ENCODE measurements around the gene PHLDB1.

The PHLDB1 gene

DNA sequence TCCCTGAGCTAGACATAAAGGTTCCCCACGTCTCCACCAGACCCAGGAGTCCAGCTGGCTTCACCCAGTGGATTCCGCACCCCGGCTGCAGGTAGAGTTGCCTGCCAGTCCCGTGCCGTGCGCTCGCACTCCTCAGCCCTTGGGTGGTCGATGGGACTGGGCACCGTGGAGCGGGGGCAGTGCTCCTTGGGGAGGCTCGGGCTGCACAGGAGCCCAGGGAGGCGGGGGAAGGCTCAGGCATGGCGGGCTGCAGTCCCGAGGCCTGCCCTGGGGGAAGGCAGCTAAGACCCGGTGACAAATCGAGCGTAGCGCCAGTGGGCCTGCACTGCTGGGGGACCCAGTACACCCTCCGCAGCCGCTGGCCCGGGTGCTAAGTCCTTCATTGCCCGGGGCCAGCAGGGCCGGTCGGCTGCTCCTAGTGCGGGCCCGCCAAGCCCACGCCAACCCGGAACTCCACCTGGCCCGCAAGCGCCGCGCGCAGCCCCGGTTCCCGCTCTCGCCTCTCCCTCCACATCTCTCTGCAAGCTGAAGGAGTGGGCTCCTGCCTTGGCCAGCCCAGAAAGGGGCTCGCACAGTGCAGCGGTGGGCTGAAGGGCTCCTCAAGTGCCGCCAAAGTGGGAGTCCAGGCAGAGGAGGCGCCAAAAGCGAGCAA, 81.6 kb downstream of the PHLDB1 start:
- DNase-seq (ENCODE audit: low read depth) = no peak

DNA sequence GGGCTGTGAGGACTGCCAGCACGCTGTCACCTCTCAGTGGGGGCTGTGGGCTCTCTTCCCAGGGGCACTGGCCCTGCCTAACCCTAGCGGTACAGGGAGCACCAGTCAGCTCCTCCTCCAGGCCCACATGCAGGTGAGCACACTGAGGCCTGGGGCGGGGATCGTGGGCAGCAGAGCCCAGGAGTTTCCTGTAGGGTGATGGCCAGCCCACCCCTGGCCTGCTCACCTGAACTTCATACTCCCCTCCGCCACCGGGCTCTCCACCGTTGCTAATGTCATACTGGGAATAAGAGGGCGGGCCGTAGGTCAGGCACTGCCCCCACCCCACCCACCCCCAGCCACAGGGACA, 82.1 kb downstream of the PHLDB1 start:
- no peak for DNase-seq (ENCODE audit: low read depth)

DNA sequence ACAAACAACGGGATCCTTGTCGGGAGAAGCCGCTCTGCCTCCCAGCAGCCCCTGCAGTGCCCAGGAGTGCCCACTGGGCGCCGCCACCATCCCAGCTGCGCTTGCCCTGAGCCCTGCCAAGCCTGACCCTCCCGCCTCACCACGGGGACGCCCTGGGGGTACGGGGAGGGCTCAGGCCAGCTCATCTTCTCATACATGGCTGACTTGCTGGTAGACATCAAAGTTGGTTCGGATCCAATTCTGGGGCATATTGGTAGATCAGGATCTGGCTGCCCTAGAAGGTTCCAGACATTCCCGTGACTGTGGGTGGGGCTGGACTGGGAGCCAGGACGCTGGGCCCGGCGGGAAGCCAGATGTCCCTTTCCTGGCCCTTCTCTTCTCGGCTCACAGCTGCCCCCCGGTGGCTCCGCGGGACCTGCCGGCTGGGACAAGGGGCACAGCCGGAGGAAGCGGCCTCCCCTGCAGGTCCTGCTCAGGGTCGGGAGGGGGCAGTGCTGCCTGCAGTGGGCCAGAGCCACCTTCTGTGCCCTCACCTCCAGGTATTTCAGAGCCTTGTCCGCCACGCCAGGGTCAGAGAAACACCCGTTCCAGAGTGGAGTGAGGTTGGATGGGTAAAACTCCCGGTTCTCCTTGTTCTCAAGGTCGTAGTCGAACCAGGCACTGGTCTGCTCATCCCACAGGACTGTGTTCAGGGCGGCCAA, 82.6 kb downstream of the PHLDB1 start:
- DNase-seq (ENCODE audit: low read depth) = peak; percentile 83

DNA sequence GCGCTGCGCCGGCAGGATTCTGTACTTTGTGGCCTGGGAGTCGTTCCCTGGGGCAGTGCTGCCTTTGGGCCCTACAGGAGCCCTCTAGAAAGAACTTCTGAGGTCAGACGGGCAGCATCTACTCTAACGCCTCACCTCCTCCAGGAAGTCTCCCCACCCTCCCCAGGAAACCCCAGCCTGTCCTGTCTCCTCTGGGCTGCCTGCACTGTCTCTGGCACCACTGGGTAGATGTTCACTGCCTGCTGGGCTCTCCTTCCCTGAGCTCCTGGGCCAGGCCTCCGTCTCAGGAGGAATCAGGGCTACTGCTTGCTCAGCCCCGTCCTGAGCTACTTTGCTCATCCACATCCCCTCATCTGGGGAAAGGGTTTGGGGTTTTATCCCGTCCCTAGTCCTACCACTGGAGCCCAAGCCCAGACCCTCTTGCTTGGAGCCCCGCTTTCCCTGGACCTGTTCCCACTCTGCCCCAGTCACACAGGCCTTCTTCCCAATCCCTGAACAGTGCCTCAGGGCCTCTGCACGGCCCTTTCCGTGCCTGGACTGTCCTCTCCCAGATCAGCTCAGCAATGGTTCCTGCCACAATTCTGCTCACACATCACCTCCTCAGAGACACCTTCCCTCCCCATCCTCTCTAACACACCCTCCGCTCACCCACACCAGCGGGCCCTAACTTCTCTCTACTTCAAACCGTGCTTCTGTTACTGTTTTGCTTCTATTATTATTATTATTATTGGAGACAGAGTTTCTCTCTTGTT, 83.3 kb downstream of the PHLDB1 start:
- DNase-seq (ENCODE audit: low read depth) = no peak

DNA sequence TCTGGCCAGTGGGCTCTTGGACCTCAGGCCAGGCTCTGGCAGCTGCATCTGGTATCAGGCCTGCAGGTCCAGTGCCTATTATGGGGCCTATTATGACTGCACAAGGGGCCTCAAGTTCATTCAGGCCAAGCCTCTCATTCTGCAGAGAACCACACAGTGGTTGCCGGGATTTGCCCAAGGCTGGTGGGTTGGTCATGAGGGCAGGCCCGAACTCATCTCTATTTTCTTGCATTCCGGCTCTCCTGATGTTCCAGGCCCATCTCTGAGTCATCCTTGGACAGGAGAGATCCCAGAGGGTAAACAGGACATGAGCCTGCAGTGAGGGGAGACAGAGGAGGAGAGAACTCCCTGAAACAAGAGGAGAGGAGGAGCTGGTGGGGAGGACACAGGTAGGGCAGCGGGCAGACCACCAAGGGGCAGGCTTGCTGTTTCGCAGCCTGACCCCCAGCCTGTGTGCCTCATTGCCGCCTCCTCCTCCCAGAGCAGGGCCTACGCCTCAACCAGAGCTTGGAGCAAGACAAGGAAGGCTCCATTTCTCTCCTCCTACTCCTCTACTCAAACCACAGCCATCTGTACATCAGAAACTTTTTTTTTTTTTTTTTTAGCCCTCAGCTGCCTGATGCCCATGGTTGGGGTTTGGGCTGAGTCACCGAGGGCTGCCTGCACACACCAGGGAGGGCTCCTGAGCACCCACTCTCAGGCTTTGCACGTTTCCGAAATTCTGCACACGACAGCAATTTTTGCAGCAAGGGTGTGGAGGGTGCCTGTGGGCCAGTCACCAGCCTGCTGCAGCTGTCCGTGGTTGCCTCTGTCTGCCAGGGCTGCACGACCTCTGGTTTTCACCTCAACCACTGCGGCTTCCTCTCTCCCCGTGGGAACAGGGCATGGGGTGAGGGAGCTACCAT, 84.8 kb downstream of the PHLDB1 start:
- no peak for DNase-seq (ENCODE audit: low read depth)

DNA sequence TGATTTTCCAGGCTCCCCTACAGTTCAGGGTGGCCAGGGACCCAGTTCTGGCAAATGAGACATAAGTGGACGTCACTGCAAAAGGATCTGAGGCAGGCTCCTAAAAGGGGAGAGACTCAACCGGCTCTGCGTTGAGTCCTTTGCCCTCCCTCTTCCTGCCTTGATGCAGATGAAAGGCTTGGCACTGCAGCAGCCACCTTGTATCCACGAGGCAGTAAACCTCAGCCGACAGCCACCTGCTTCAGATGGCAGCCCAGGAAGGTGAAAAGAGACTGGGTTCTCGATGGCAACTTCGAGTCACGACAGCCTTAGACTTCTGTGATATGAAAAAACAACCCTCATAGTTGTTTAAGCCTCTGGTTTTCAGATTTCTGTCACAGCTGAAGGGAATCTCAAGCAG, 86.8 kb downstream of the PHLDB1 start:
- DNase-seq (ENCODE audit: low read depth) = no peak

DNA sequence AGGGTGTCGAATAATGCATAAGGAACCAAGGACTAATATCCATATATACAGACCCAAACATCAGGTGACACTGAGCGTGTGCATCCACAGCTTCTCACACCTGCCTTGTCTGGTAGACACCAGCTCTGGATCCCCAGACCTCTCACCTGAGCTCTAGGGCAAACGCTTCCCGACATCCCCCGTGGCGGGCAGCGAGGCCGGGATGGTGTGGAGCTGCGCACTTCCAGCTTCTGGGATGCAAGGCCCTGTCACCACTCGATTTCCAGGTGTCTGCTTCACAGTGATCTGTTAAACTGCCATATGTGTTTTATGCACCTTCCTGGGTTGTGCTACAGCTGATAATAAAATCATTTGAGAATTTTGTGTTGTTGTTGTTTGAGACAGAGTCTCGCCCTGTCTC, 87.4 kb downstream of the PHLDB1 start:
- no peak for DNase-seq (ENCODE audit: low read depth)

DNA sequence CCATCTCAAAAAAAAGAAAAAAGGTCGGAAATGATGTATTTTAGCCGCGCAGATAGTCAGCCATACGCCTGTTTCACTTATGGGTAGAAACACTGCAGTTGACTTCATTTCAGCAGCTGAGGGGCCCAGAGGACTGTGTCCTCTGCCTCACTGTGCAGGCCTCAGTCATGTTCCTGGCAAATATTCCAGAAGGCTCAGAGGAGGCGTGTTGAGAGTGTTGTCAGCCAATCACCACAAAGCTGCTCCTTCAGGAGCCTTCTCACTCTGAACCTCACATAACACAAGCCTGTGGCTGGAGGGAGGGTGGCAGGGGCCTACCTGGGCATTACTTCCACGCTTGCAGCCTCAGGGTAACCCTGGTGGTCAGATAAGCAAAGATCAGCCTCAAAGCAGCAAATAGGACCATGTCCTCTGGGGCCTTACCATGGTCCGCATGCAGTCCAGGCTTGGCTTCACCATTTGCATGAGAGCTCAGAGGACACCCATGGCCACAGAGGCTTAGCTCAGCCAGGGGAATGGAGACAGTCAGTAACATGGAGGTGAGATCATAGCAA, 89.3 kb downstream of the PHLDB1 start:
- no peak for DNase-seq (ENCODE audit: low read depth)

DNA sequence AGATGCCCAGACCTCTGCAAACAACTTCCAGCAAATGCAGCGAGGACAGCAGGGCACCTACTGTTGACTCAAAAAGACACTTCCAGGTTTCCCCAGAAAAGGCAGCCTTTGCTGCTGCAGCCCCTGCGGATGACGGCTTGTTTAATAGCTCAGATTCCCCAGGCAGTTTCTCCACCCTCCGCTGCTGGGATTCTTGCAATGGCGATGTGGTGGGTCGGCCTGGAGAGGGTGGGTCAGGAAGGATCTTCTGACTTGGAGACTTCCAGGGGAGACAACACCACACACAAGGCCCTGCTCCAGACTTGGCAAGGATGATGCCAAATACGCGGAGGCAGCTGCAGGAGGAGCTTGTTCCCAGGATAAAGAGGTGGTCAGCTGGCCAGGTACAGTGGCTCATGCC, 89.9 kb downstream of the PHLDB1 start:
- no peak for DNase-seq (ENCODE audit: low read depth)

DNA sequence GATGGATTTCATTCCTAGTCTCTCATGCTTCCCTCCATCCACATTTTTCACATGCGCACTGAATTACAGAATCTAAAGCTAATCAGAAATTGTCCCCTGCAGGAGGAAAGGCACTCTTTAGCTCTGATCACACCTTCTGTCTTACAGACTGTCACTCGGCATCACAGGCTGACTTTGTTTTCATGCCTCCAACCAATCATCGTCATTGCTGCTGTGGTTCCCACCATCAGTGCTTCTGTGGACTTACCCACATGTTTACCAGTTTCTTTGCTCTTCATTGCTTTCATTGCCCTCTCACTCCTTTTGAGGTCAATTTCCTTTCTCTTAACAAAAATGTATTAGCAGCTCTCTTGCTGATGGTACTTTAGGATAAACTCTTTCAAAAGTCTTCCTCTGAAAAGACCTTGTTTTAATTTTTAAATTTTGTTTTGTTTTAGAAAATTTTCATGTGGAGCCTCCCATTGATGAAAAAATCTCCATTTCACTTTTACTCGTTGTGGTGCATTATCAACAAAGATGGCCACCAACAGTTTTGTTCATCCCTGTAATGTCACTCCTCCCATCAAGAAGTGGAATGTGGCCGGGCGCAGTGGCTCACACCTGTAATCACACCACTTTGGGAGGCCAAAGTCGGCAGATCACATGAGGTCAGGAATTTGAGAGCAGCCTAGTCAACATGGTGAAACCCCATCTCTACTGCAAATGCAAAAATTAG, 92.2 kb downstream of the PHLDB1 start:
- DNase-seq (ENCODE audit: low read depth) = no peak

DNA sequence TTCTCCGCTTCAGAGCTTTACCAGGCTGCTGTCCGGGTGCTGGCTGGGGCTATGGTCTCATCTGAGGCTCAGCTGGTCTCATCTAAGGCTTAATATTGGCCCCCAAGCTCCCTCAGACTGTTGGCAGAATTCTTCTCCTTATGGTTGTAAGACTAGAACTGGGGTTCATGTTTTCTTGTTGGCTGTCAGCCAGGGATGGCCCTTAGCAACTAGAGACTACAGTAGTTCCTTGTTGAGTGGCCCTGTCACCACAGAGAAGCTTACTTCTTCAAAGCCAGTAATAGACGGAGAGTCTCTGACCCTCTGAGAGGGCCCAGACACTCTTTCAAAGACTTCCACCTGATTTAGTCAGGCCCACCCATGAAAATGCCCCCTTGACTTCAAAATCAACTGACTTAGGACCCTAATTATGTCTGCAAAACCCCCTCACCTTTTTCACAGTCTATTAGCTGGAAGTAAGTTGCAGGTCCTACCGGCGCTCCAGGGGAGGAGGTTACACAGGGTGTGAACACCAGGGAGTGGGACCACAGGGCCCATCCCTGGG, 96.2 kb downstream of the PHLDB1 start:
- DNase-seq (ENCODE audit: low read depth) = no peak

DNA sequence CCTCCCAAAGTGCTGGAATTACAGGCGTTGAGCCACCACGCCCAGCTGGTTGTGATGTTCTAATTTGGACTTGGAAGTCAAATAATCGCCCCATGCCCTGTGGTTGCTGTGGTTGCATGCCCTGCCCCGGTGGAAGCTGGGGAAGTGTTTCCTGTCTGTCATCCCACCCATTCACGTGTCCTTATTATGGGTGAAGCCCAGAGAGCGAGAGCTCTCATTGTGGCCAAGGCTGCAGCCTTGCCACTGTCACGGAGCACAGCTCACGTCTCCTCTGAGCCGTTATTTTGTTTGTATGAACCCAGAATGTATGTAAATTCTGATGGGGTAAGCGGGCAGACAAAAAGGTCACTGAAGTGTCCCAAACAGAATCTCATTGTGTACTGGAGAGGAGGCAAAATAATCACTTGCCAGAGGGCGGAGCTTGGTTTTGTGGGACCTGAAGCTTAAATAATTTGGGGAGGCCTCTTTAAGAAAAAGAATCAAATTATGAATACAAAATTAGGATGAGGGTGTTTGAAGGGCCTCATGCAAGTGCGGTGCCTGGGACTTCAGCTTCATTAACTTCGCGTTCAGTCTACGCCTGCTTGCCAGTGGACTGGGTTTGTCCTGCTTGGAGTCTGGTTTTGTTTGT, 97.8 kb downstream of the PHLDB1 start:
- DNase-seq (ENCODE audit: low read depth) = no peak

DNA sequence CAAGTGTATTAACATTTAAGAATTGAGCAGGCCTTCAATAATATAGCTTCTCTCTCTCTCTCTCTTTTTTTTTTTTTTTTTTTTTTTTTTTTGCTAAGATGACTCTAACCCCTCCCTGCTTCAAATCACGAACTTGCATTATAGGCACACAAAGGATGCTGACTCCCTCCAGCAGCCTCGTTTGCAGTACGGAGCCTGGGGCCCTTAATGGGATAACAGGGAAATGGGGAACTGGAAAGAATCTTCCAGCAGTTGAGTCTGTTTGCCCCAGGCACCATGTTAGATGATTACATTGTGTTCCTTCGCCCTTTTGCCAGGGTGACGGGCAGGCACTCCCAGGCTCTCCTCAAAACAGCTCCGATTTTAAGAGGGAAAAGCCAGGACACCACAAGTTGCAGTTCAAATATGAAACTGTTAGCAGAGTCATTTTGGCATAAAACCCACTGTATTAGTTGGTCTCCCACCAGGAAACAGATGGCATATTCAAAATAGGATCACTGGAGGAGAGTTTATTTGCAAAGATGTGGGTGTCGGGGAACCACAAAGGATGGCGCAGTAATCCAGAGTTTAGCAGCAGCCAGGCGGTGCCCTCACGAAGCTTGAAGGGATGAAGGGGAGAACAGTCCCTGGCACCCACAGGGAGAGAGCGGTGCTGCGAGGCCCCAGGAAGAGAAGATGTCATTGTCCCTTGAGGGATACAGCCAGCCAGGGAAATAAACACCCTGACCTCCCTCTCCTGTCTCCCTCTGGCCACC, 98.6 kb downstream of the PHLDB1 start:
- no peak for DNase-seq (ENCODE audit: low read depth)

DNA sequence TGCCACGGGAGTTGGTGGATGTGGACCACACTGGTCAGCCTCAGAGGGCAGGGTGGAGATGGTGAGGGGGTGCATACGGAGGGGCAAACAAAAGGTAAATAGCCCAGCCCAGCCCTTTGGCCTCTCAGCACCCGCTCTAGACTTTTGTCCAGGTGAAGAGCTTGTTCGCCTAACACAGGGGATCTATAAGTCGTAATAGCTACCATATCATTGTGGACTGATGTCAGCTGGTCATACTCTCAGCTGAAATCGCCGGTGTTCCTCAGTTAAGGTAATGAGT, 99.1 kb downstream of the PHLDB1 start:
- no peak for DNase-seq (ENCODE audit: low read depth)

Measured in HS-27A (cell line).